Pancreas (tissue), 10 donors: Measurements from ENCODE around the gene NEDD9. TPM values are rescaled to one million over a fixed set of nuclear protein-coding genes. Genes with fewer than 3 reads are reported as not detected.

Experiments used
- ATAC-seq, 4 donors: fragments of 200-7000 bp; cut with Tn5 transposase; one replicate each; pipeline versions ENCODE4 v1.8.0 to v1.9.1; 2020; ENCODE audit warnings: mild to moderate bottlenecking in 4 of 4, moderate library complexity in 4 of 4
- DNase-seq, 6 donors: peaks; one replicate each; pipeline ENCODE4 v3.0.0-alpha.2; 2020
- FAIRE-seq: peaks from 2 replicates; lab custom pipeline; 2012; peaks lifted over from hg19 to GRCh38; lab: Jason Lieb, UNC
- H3K27ac ChIP-seq, 4 donors: fragments of 200-600 bp; sonication (generic); 1 replicate in 3 of 4; 2 replicates in 1 of 4; pipeline versions ENCODE4 v1.5.0 to v1.8.0; 2020
- H3K27me3 ChIP-seq, 4 donors: fragments of 200-600 bp; one replicate each; pipeline ENCODE4 v1.8.0; 2021
- H3K36me3 ChIP-seq, 3 donors: fragments of 200-600 bp; sonication (generic) in 1 of 3; one replicate each; pipeline versions ENCODE4 v1.5.0 to v1.8.0; 2020 to 2021
- H3K4me1 ChIP-seq, 3 donors: fragments of 200-600 bp; one replicate each; pipeline ENCODE4 v1.8.0; 2021
- H3K4me3 ChIP-seq, 4 donors: fragments of 200-600 bp; sonication (generic) in 2 of 4; one replicate each; pipeline versions ENCODE4 v1.5.0 to v1.8.0; 2020 to 2021
- H3K9me3 ChIP-seq, 4 donors: fragments of 200-600 bp; one replicate each; pipeline ENCODE4 v1.8.0; 2021
- CTCF ChIP-seq, 4 donors: fragments of 200-600 bp; sonication (generic) in 3 of 4; IDR thresholded peaks; one replicate each; pipeline versions ENCODE4 v1.5.0 to v1.8.0; 2021; ENCODE audit warnings: antibody characterized with exemption in 4 of 4
- WGBS, 2 donors: extraction: QIAGEN DNeasy Blood & Tissue Kit; methylation state at CpG; one replicate each; pipeline ENCODE4 v1.1.7; 2013; 5-methylcytosine and 5-hydroxymethylcytosine counted together
- intact Hi-C, 3 donors: fragments of 100-400 bp; cut with DNase I; formaldehyde crosslinking; loops; one replicate each; pipeline versions ENCODE4 v1.11.1 to v1.14.2; 2022
- polyA plus RNA-seq, 2 donors: library from polyadenylated mRNA; stranded (reverse); fragments of 200-250 nt; gene quantifications; one replicate each; pipeline ENCODE4 v1.2.3, GENCODE V29; 2013
- total RNA-seq, 6 donors: library from RNA; stranded (reverse); fragmentation: NEBNext Ultra II Directional in 4 of 6; extraction: Animal tissue kit (Norgen Biotek cat#: 25700) in 4 of 6; gene quantifications; one replicate each; pipeline versions ENCODE4 v1.2.1 to v1.2.4, GENCODE V29; 2021 to 2023
- donor health status: healthy with polysubstance abuse.
- donor health status: DM: no; HTN: no; CAD: no; lungs with moderate emphysema.
- donor health status: DM: no; HTN: no; CAD: no.
- donor health status: control.
- donor health status: control.
- donor health status: Bipolar disorder and iron deficiency.
- donor health status: DM: yes; HTN: yes; CAD: no.
- donor health status: DM: no; HTN: no; CAD: no.
- donor health status: DM: no; HTN: no; CAD: no.
- donor health status: DM: yes; HTN: yes; CAD: no.

Gene NEDD9
- total and polyA plus RNA-seq, 8 donors: 4.8 to 13.2 (median 8.3) TPM

GRCh38 chr6:11270030-11271027 is 37.9 kb upstream of the NEDD9 start:
- no peaks in the 10 kb centered on the region for H3K9me3 ChIP-seq
- H3K4me1 ChIP-seq: peaks cover 16 to 23% (median 17%) of the 10 kb centered on the region in 3 donors
- WGBS, 2 donors: 29 to 31% methylated on average over 12 of the region's 12 CpGs
- H3K27me3 ChIP-seq: no peaks in the 10 kb centered on the region
- H3K27ac ChIP-seq: no peak overlapping the region
- FAIRE-seq (no peak), ATAC-seq (peak; percentile 78 to 86 (median 80)), DNase-seq (peak in 2 of 6 donors; percentile 30 to 46)
- intact Hi-C loops: no loop called here
- TF ChIP-seq CTCF (IDR thresholded peaks at IDR 0.05): no peak
- H3K4me3 ChIP-seq: no peak overlapping the region
- no peaks in the 10 kb centered on the region for H3K36me3 ChIP-seq

- Histone ChIP-seq H3K9me3 (no peaks in the 10 kb centered on the region), H3K27ac (no peak overlapping the region), H3K36me3 (no peaks in the 10 kb centered on the region), H3K4me1 (peaks cover 16 to 18% (median 17%) of the 10 kb centered on the region in 3 donors), H3K27me3 (no peaks in the 10 kb centered on the region), H3K4me3 (no peak overlapping the region)
- no peak for ATAC-seq
- TF ChIP-seq CTCF (IDR thresholded peaks at IDR 0.05): no peak
- DNase-seq: no peak
- FAIRE-seq: no peak
- WGBS, 2 donors: 77 to 80% methylated on average over 4 of the region's 4 CpGs
- intact Hi-C loops: no loop called here
Measured at GRCh38 chr6:11268978-11269377, 36.5 kb upstream of the NEDD9 start.

GRCh38 chr6:11266926-11267325 is 34.5 kb upstream of the NEDD9 start:
- no peak for ATAC-seq
- intact Hi-C loops: no loop called here

GRCh38 chr6:11265932-11266331 is 33.5 kb upstream of the NEDD9 start:
- ATAC-seq (no peak), DNase-seq (no peak), FAIRE-seq (no peak)
- intact Hi-C loops: no loop called here
- Histone ChIP-seq H3K27ac (no peak overlapping the region), H3K4me3 (no peak overlapping the region), H3K9me3 (no peaks in the 10 kb centered on the region), H3K36me3 (no peaks in the 10 kb centered on the region), H3K4me1 (peaks cover 9 to 22% (median 22%) of the 10 kb centered on the region in 3 donors), H3K27me3 (no peaks in the 10 kb centered on the region)
- TF ChIP-seq CTCF (IDR thresholded peaks at IDR 0.05): no peak
- 74 to 94% methylated on average over 1 of the region's 1 CpG for WGBS, 2 donors

More at GRCh38 chr6:11266926-11267325, 34.5 kb upstream of the NEDD9 start:
- H3K4me3 ChIP-seq: no peak overlapping the region
- H3K27ac ChIP-seq: no peak overlapping the region
- no peaks in the 10 kb centered on the region for H3K36me3 ChIP-seq
- WGBS, 2 donors: 45 to 53% methylated on average over 3 of the region's 3 CpGs
- H3K27me3 ChIP-seq: no peaks in the 10 kb centered on the region
- no peak for TF ChIP-seq CTCF (IDR thresholded peaks at IDR 0.05)
- DNase-seq: no peak
- H3K4me1 ChIP-seq: peaks cover 12 to 27% (median 24%) of the 10 kb centered on the region in 3 donors
- H3K9me3 ChIP-seq: no peaks in the 10 kb centered on the region
- FAIRE-seq: no peak
